ENCODE data around the gene PUM2. TPM values are rescaled to one million over a fixed set of nuclear protein-coding genes. Genes with fewer than 3 reads are reported as not detected.

Gene PUM2
- total and polyA plus RNA-seq, 2 of the 13 experiments (the other 11 are each of a cell fraction or from before 2014, with no cell fraction given) = 69.6 to 69.8 TPM

GRCh38 chr2:20224716-20225293, 125.8 kb downstream of the PUM2 start, which contains the start of gene SDC1 (continued):
- TF ChIP-seq ZNF143 (CRISPR knock-in tag; IDR thresholded peaks at IDR 0.05) (0 out of 2 replicates have a peak, but pooled peaks have one; percentile 11), PRDM4 (CRISPR knock-in tag; IDR thresholded peaks at IDR 0.05; ENCODE audit: borderline replicate concordance) (no peak), ZFP36L2 (CRISPR knock-in tag; IDR thresholded peaks at IDR 0.05) (0 out of 2 replicates have a peak, but pooled peaks have one; percentile 62), KIAA2018 (CRISPR knock-in tag; IDR thresholded peaks at IDR 0.05; ENCODE audit: borderline replicate concordance) (no peak), CENPT (CRISPR knock-in tag; IDR thresholded peaks at IDR 0.05; ENCODE audit: low read depth) (no peak), SIN3A (IDR thresholded peaks at IDR 0.05; ENCODE audit: borderline replicate concordance, low read depth, low read length) (peak; percentile 61; the same call in 1 of the 2 replicates), ATF7-NPFF (CRISPR knock-in tag; IDR thresholded peaks at IDR 0.05; ENCODE audit: low read depth) (peak; percentile 45; the same call in 1 of the 2 replicates), MAFG (CRISPR knock-in tag; IDR thresholded peaks at IDR 0.05) (no peak), AHR (CRISPR knock-in tag; IDR thresholded peaks at IDR 0.05) (0 out of 2 replicates have a peak, but pooled peaks have one; percentile 57), ZNF121 (CRISPR knock-in tag; IDR thresholded peaks at IDR 0.05) (no peak), ZNF446 (CRISPR knock-in tag; IDR thresholded peaks at IDR 0.05) (peak; percentile 96), HDAC1 (CRISPR knock-in tag; IDR thresholded peaks at IDR 0.05) (no peak)
- TF ChIP-seq, protein P1, sequence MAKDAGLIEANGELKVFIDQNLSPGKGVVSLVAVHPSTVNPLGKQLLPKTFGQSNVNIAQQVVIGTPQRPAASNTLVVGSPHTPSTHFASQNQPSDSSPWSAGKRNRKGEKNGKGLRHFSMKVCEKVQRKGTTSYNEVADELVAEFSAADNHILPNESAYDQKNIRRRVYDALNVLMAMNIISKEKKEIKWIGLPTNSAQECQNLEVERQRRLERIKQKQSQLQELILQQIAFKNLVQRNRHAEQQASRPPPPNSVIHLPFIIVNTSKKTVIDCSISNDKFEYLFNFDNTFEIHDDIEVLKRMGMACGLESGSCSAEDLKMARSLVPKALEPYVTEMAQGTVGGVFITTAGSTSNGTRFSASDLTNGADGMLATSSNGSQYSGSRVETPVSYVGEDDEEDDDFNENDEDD (CRISPR knock-in tag; IDR thresholded peaks at IDR 0.05; ENCODE audit: borderline replicate concordance) = peak; percentile 76
- TF ChIP-seq, protein P2, sequence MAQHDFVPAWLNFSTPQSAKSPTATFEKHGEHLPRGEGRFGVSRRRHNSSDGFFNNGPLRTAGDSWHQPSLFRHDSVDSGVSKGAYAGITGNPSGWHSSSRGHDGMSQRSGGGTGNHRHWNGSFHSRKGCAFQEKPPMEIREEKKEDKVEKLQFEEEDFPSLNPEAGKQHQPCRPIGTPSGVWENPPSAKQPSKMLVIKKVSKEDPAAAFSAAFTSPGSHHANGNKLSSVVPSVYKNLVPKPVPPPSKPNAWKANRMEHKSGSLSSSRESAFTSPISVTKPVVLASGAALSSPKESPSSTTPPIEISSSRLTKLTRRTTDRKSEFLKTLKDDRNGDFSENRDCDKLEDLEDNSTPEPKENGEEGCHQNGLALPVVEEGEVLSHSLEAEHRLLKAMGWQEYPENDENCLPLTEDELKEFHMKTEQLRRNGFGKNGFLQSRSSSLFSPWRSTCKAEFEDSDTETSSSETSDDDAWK (CRISPR knock-in tag; IDR thresholded peaks at IDR 0.05) = no peak
- TF ChIP-seq, protein P3, sequence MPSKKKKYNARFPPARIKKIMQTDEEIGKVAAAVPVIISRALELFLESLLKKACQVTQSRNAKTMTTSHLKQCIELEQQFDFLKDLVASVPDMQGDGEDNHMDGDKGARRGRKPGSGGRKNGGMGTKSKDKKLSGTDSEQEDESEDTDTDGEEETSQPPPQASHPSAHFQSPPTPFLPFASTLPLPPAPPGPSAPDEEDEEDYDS (CRISPR knock-in tag; IDR thresholded peaks at IDR 0.05) = 0 out of 2 replicates have a peak, but pooled peaks have one; percentile 2
